Midbrain (tissue), 1 donor: Measurements from ENCODE around the gene SPATA31D1.
"Not testable (repeated sequence)": the region's sequence is repeated elsewhere in the genome, so short reads cannot be mapped to it uniquely, and the experiment has no call there.

ENCODE experiments used
- DNase-seq: peaks from one replicate; lab custom pipeline; 2025; lab: John Stamatoyannopoulos, UW

SPATA31D1 gene

DNA sequence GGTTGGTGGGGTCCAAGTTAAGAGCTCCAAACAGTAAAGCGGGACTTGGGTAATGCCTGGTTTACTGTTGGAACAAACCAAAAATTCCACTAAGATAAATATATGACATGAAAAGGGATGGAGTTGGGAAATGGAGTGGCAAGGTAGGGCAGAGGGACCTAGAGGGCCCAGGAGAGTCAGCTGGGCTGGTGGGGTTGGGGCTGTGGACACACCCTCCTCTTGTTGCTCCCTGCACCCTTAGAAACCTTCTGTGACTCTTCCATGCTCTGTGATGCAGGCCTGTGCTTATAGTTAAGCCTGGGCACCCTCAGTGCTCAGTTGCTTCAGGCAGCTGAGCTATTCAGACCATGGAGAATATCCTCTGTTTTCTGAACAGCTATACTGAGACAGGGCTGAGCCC lies at the start of gene SPATA31D1:
SPATA31D1 (plus strand) TSS at position 301 of the 400 bp plus-strand sequence; CDS start at position 348, 47 bp downstream.
- not testable (repeated sequence) for DNase-seq

DNA sequence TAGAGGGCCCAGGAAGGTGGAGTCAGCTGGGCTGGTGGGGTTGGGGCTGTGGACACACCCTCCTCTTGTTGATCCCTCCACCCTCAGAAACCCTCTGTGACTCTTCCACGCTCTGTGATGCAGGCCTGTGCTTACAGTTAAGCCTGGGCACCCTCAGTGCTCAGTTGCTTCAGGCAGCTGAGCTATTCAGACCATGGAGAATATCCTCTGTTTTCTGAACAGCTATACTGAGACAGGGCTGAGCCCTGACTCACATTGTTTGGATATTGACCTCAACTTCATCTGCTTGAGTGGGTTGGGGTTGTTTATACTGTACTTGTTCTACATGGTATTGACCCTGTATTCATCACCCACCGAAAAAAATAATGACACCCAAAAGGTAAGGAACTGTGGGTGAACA lies 45.2 kb upstream of the SPATA31D1 start, which contains the start of gene SPATA31D3:
SPATA31D3 (plus strand) TSS at position 108 of the 400 bp plus-strand sequence; CDS start at position 194, 86 bp downstream.
- not testable (repeated sequence) for DNase-seq

DNA sequence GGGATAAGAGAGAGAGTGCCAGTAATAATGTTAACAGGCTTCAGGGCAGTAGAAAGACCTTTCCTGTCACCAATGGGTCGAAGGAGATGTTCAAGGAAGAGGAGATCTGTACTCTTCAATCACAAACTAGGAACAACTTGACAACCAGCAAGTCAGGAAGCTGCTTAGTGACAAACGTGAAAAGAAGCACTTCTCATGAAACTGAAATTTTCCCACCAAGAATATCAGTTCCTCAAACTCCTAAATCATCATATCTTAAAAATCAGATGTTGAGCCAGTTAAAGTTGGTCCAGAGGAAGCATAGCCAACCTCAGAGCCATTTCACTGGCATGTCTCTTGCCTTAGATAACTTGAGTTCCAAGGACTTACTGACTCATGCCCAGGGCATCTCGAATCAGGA lies 39.9 kb upstream of the SPATA31D1 start:
- DNase-seq: not testable (repeated sequence)

- DNase-seq: no peak
These were observed 35.5 kb upstream of the SPATA31D1 start for GRCh38 chr9:81953096-81953495.

DNA sequence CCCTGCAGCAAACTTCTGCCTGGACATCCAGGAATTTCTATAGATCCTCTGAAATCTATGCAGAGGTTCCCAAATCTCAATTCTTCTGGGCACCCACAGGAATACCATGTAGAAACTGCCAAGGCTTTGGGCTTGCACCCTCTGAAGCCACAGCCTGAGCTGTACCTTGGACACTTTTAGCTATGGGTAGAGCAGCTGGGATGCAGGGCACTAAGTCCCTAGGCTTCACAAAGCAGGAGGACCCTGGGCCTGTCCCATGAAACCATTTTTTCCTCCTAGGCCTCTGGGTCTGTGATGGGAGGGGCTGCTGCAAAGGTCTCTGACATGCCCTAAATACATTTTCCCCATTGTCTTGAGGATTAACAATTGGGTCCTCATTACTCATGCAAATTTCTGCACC lies 32.9 kb upstream of the SPATA31D1 start:
- DNase-seq: no peak

GRCh38 chr9:81964218-81965171 lies 24.1 kb upstream of the SPATA31D1 start:
- no peak for DNase-seq

- no peak for DNase-seq
These were observed 20.5 kb upstream of the SPATA31D1 start for GRCh38 chr9:81968026-81968425.

DNA sequence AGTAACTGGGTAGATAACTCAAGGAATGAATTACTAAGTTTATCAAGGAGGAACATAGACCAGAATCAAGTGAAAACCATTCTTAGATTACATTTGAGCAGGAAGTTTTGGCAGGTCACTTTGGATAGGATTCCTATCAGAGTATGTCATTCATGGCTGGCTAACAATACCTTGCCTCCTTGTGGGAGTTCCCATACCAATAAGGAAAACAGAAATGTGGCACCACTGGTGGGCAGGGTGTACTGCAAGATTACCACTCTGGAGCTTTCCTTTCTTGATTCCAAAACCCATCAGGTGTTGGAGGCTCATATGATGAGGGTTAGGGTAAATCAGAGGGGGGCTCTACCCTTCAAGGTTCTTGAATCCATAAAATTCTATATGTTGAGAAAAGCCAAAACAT lies 18.6 kb upstream of the SPATA31D1 start:
- DNase-seq: no peak

- DNase-seq: no peak
These were observed 16.8 kb upstream of the SPATA31D1 start for GRCh38 chr9:81971727-81972126.

GRCh38 chr9:81974764-81975163 lies 13.8 kb upstream of the SPATA31D1 start:
- DNase-seq: no peak

GRCh38 chr9:81976351-81976750 lies 12.2 kb upstream of the SPATA31D1 start:
- DNase-seq: no peak

DNA sequence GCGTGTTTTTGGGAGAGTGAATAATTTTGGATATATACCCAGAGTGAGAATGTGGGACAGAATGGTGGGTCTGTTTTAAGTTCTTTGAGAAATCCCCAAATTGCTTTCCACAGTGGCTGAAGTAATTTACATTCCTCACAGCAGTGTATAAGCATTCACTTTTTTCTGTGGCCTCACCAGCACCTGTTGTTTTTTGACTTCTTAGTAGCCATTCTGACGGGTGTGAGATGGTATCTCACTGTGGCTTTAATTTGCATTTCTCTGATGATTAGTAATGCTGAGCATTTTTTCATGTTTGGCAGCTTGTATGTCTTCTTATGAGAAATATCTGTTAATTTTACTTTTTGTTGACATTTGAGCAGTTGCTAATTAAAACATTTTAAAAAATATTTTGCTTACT lies 9.4 kb upstream of the SPATA31D1 start:
- DNase-seq: no peak

GRCh38 chr9:81980568-81980967 lies 8.0 kb upstream of the SPATA31D1 start:
- no peak for DNase-seq

DNA sequence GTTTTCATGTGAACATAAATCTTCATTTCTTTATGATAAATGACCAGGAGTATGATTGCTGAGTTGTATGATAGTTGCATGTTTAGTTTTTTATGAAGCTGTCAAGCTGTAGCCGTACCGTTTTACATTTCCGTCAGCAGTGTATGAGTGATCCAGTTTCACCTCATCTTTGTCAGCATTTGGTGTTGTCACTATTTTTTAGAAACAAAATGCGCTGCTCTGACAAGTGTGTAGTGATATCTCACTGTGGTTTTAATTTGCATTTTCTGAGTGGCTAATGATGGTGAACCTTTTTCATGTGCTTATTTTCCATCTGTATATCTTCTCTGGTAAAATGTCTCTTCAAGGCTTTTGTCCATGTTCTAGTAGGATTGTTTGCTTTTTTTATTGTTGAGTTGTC lies 6.7 kb upstream of the SPATA31D1 start:
- no peak for DNase-seq

GRCh38 chr9:81984928-81985327 lies 3.6 kb upstream of the SPATA31D1 start:
- no peak for DNase-seq

DNA sequence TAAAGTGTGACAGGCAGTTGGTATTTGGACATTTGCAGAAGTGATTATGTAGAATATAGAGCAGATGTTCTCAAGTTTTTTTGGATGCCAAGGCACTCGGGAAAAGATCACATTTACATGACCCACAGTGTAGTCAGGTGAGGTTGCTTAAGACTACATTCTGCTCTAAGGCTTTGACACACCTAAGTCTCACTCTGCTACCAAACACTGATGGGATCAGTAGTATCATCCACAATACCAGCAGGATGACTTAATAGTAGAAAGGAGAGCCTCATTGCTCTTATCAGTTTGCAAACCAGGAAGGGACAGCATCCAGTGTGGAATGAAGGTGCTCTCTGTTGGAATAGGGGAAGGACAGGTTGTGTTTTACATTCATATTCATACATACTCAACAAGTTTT lies 2.5 kb upstream of the SPATA31D1 start:
- DNase-seq: no peak

DNA sequence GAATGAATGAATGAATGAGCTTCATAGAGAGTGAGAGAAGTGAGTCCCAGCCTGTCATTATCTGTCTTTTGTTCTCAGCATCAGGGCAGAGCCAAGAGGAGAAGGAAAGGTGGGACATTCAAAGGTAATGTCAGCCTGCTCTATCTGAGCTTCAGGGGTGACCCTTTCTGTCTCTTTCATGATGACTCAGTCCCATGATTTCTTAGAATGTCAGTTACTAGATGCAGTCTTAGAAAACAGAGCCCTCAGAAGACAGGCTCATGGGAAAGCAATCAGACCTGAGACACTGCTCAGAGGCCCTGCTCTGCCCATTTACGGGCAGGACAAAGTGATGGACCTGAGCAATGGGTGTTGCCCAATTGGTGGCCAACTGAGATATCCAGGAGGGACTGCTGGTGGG lies 1.1 kb downstream of the SPATA31D1 start:
- DNase-seq: no peak

DNA sequence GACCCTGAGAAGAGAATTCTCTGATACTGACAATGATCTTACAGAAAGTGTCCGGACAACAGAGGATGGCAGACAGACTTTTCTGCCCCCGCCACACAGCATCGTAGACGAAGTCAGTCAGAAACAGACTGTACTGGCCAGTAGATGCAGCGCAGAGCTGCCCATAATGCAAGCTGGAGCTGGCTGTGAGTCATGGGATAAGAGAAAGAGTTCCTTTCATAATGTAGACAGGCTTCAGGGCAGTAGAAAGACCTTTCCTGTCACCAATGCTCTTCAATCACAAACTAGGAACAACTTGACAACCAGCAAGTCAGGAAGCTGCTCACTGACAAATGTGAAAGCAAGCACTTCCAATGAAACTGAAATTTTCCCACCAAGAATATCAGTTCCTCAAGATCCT lies 5.1 kb downstream of the SPATA31D1 start:
- no peak for DNase-seq

DNA sequence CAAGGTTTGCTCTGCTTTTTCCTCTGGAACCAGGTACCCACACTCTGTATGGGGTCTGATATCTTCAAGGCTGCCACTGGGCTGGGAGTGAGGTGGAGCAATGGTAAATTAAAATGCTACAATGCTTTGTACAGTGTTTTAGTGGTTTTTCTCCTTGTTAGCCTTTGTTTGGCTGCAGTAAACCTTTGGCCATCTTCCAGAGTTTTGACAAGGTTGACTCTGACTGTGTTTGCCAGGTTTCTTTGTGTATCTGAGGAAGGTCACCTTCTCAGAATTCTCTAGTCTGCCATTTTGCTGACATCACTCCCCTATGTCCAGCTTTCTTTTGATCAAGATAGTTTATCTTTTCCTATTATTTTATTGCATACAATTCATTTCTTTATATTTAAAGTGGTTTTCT lies 11.2 kb downstream of the SPATA31D1 start:
- DNase-seq: no peak

DNA sequence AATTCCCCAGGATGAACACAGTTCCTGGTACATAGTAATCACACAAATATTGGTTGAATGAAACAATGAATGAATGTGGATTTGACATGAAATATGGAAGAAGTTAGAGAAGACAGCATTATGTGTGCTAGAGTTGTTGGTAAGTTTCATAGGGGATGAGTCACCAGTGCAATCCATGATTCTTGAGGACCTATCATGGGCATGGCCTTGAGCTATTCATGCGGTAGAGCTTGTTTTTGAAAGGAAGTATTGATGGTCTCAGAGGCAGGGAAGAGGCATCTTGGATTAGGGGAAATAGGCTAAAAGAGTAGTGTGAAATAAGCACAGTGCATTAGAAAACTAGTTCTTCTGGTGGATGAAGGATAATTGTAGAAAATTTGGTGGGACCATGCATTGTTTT lies 22.1 kb downstream of the SPATA31D1 start:
- no peak for DNase-seq

DNA sequence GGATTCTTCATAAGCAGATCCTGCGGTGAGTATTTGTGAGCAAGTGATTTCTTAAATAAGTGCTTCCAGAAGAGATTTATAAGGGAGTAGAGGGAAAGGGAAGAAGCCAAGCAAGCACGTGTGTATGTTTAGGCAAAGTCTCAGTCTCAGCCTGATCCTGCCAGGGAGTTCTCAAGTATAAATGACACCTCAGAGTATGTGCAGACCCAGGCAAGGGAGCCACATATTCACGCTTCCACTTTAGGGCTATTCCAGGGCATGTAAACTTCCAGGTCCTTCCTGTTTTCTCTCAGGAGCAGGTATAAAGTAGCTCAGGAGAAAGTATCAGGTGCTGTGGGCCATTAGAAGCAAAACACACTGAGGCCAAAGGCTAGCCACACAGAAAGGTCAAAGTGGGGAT lies 22.6 kb downstream of the SPATA31D1 start:
- no peak for DNase-seq

DNA sequence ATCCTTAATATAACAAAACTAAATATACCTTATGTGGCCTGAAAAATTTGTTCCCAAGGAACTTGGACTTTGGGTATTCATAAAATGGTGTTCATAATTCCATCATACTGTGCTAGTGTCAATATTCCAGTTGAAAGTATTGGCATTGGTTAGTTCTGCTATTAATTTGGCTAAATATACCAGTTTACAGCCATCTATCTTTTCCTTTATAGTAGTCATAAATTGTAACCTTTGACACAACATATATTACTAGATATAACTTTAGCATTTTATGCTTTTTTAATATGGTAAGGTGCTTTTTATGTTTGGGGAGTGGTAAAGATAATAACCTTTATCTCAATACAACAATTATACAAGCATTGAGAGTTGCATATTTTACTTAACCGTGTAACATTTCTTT lies 23.7 kb downstream of the SPATA31D1 start:
- DNase-seq: no peak

- no peak for DNase-seq
These were observed 31.8 kb downstream of the SPATA31D1 start for GRCh38 chr9:82020331-82020730.

- DNase-seq: no peak
These were observed 32.6 kb downstream of the SPATA31D1 start for GRCh38 chr9:82021198-82021597.
